Endothelial cell (in vitro differentiated cells): Measurements from ENCODE around the gene ZGRF1. TPM values are rescaled to one million over a fixed set of nuclear protein-coding genes. Genes with fewer than 3 reads are reported as not detected.

Source experiments
- DNase-seq: peaks from one replicate; pipeline ENCODE4 v3.0.0; 2021; ENCODE audit warnings: low spot score
- H3K27ac Mint-ChIP-seq: one replicate; pipeline ENCODE4 v1.8.0; 2021; ENCODE audit warnings: mixed read lengths, inconsistent platforms; ENCODE audit not compliant: unreplicated experiment
- H3K27me3 Mint-ChIP-seq: one replicate; pipeline ENCODE4 v1.8.0; 2021; ENCODE audit warnings: mild to moderate bottlenecking, moderate library complexity, mixed read lengths, inconsistent platforms; ENCODE audit not compliant: unreplicated experiment
- H3K36me3 Mint-ChIP-seq: one replicate; pipeline ENCODE4 v1.8.0; 2021; ENCODE audit warnings: mild to moderate bottlenecking, low read depth, mixed read lengths, inconsistent platforms; ENCODE audit not compliant: unreplicated experiment
- H3K4me1 Mint-ChIP-seq: one replicate; pipeline ENCODE4 v1.8.0; 2021; ENCODE audit warnings: mild to moderate bottlenecking, mixed read lengths, inconsistent platforms; ENCODE audit not compliant: unreplicated experiment
- H3K4me3 Mint-ChIP-seq: one replicate; pipeline ENCODE4 v1.8.0; 2021; ENCODE audit warnings: mild to moderate bottlenecking, mixed read lengths, inconsistent platforms; ENCODE audit not compliant: unreplicated experiment
- H3K9me3 Mint-ChIP-seq: one replicate; pipeline ENCODE4 v1.8.0; 2021; ENCODE audit warnings: mixed read lengths, inconsistent platforms; ENCODE audit not compliant: unreplicated experiment
- CTCF ChIP-seq: fragments of 200-600 bp; sonication (generic); IDR thresholded peaks from one replicate; pipeline ENCODE4 v1.5.0; 2021; ENCODE audit warnings: antibody characterized with exemption; ENCODE audit not compliant: unreplicated experiment
- long read RNA-seq: library from polyadenylated mRNA; unstranded; transcript quantifications from one replicate; pipeline ENCODE4 v2.0.0, GENCODE V29; 2020; ENCODE audit not compliant: unreplicated experiment
- total RNA-seq: library from RNA; stranded (reverse); fragmentation: NEBNext Ultra II Directional; extraction: Animal tissue kit (Norgen Biotek cat#: 25700); gene quantifications from one replicate; pipeline ENCODE4 v1.2.1, GENCODE V29; 2021; ENCODE audit not compliant: unreplicated experiment

The ZGRF1 gene
- 15.6 TPM for total RNA-seq
- long read RNA-seq, result 0 reads

- H3K27ac Mint-ChIP-seq, result no peak within 1 kb of the TSS
- TF ChIP-seq CTCF, result peak; percentile 54
- peaks cover 3% of the 10 kb centered on the region for H3K36me3 Mint-ChIP-seq
- H3K4me1 Mint-ChIP-seq, result peaks cover 5% of the 10 kb centered on the region
- H3K9me3 Mint-ChIP-seq, result no peaks in the 10 kb centered on the region
- H3K27me3 Mint-ChIP-seq, result no peaks in the 10 kb centered on the region
- DNase-seq, result peak; percentile 94
- peak within 1 kb of the TSS; percentile 70 for H3K4me3 Mint-ChIP-seq
Observed at GRCh38 chr4:112636688-112637551, at the start of gene ZGRF1, which contains the start of gene LARP7. Gene ZGRF1 (minus strand): TSS chr4:112636909. CDS start chr4:112633176, 3,733 bp downstream. Gene LARP7 (plus strand): TSS chr4:112637143. CDS start chr4:112644670, 7,527 bp downstream.

GRCh38 chr4:112680996-112681395 lies 44.3 kb upstream of the ZGRF1 start:
- no peak for TF ChIP-seq CTCF
- Mint-ChIP-seq H3K4me3 (no peak overlapping the region), H3K9me3 (no peaks in the 10 kb centered on the region), H3K4me1 (peaks cover 6% of the 10 kb centered on the region), H3K27me3 (no peaks in the 10 kb centered on the region), H3K36me3 (no peaks in the 10 kb centered on the region), H3K27ac (no peak overlapping the region)
- no peak for DNase-seq

GRCh38 chr4:112677519-112678091 lies 40.9 kb upstream of the ZGRF1 start:
- Mint-ChIP-seq H3K36me3 (no peaks in the 10 kb centered on the region), H3K27ac (no peak overlapping the region)
- TF ChIP-seq CTCF, result no peak

GRCh38 chr4:112674376-112674775 lies 37.7 kb upstream of the ZGRF1 start:
- no peak for DNase-seq
- H3K9me3 Mint-ChIP-seq, result no peaks in the 10 kb centered on the region
- H3K27me3 Mint-ChIP-seq, result no peaks in the 10 kb centered on the region
- H3K27ac Mint-ChIP-seq, result no peak overlapping the region
- no peak for TF ChIP-seq CTCF
- no peaks in the 10 kb centered on the region for H3K36me3 Mint-ChIP-seq
- peaks cover 6% of the 10 kb centered on the region for H3K4me1 Mint-ChIP-seq
- no peak overlapping the region for H3K4me3 Mint-ChIP-seq

More at GRCh38 chr4:112677519-112678091, 40.9 kb upstream of the ZGRF1 start:
- no peak for DNase-seq
- peaks cover 6% of the 10 kb centered on the region for H3K4me1 Mint-ChIP-seq
- H3K27me3 Mint-ChIP-seq, result no peaks in the 10 kb centered on the region
- no peak overlapping the region for H3K4me3 Mint-ChIP-seq
- no peaks in the 10 kb centered on the region for H3K9me3 Mint-ChIP-seq

GRCh38 chr4:112673686-112674085 lies 37.0 kb upstream of the ZGRF1 start:
- no peaks in the 10 kb centered on the region for H3K9me3 Mint-ChIP-seq
- H3K27ac Mint-ChIP-seq, result no peak overlapping the region
- H3K27me3 Mint-ChIP-seq, result no peaks in the 10 kb centered on the region
- TF ChIP-seq CTCF, result no peak
- no peaks in the 10 kb centered on the region for H3K36me3 Mint-ChIP-seq
- peaks cover 6% of the 10 kb centered on the region for H3K4me1 Mint-ChIP-seq
- H3K4me3 Mint-ChIP-seq, result no peak overlapping the region
- no peak for DNase-seq
